ENCODE measurements around the gene SERPINA7.
"Not testable (repeated sequence)": the region's sequence is repeated elsewhere in the genome, so short reads cannot be mapped to it uniquely, and the experiment has no call there.

SERPINA7 gene

DNA sequence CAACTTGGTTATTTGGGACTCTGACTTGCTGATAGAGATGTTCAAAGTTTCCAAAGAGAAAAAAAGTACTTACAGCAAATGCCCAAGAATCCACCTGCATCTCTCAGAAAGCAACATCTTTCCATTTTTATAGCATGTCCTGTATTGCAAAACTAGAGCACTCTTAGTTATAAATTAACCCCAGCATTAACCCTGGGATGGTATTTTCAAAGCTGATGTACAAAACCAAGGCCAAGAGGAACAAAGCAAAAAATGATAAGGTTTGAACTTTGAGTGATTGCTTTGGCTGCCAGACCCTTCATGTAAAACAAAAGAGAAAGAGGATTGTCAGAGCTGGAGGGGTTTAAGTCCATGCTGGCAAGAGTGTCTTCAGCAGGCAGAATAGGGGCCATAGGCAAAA, at the start of gene SERPINA7:
TSS of gene SERPINA7 (minus strand) at position 103 of the 400 bp plus-strand sequence. CDS start 1,669 bp downstream, outside the sequence.
- no peak for DNase-seq

GRCh38 chrX:106069048-106069447, 30.5 kb upstream of the SERPINA7 start:
- DNase-seq: no peak

DNA sequence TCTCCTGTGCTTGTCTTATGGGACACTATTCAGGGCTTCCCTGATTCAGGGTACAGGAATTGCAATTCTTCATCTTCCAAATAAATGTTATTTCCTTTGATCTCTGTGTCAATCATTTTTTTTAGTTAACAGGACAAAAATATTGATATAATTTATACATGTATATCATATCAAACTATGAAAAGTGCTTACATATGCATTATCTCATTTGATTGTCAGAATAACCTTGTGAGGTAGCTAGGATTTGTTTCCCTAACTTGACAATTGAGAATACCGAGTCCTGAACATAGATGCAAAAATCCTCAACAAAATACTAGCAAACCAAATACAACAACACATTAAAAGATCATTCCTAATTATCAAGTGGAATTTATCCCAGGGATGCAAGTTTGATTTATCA, 11.5 kb upstream of the SERPINA7 start:
- DNase-seq: no peak

DNA sequence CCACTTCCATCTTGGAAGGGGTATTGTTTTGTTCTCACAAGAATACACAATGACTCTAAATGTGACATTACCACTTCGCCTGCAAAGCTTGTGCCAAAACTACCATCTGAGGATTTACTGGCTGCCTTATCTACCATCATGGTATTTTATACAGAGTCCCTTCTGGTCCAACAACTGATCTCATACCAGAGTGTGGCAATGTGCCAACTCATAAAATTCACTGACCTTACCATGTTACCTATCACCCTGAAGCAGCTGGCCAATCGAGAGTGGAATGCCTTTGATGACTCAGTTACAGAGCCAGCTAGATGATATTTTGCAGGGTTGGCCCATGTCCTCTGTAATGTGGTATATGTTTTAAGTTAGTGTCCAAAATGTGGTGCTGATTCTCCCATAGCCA, 3.8 kb upstream of the SERPINA7 start:
- DNase-seq: no peak

DNA sequence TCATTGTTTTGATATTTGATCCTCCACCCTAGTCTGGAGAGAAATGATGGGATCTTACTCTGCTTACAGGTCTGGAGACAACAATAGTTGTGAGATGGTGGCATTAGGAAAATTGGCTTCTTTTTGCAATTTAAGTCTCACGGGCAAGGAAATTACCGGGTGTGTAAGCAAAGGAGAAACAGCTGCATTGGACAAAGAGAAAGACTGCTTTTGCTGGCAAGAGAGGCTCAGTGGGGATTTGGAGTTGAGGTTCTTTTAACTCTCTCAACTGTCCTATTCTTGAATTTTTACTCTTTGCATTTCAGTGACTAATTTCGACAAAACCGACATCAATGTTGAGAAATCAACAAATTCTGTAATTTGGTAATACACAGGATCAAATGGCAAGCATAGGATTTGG, 2.3 kb upstream of the SERPINA7 start:
- DNase-seq: no peak

DNA sequence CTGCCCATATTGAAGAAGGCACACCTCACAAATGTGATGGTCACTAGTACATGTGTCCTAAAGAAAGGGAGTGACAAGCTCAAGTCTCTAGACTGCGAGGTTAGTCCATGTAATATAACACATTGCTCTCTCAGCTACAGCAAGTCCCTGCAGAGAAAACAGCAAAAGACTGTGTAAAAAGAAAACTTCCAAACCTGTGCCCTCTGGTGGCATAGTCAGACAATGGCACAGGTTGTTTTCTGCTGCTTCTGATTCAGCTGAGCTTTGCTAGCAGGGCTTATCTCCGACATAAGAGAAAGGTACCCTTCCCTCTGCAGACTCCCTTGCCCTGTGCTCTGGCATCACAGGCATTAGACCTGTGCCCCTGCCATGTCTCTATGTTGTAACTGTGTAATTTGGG, 1.4 kb upstream of the SERPINA7 start:
- DNase-seq: no peak

- DNase-seq: no peak
Measured at GRCh38 chrX:106037835-106038473, 573 bp downstream of the SERPINA7 start.

GRCh38 chrX:106036716-106037115, 1.8 kb downstream of the SERPINA7 start:
- no peak for DNase-seq

GRCh38 chrX:106035064-106035463, 3.5 kb downstream of the SERPINA7 start:
- no peak for DNase-seq

GRCh38 chrX:106023947-106024346, 14.6 kb downstream of the SERPINA7 start:
- DNase-seq: no peak

- DNase-seq: no peak
Measured at GRCh38 chrX:106022238-106022637, 16.3 kb downstream of the SERPINA7 start.

GRCh38 chrX:106014119-106014775, 24.3 kb downstream of the SERPINA7 start:
- DNase-seq: no peak

DNA sequence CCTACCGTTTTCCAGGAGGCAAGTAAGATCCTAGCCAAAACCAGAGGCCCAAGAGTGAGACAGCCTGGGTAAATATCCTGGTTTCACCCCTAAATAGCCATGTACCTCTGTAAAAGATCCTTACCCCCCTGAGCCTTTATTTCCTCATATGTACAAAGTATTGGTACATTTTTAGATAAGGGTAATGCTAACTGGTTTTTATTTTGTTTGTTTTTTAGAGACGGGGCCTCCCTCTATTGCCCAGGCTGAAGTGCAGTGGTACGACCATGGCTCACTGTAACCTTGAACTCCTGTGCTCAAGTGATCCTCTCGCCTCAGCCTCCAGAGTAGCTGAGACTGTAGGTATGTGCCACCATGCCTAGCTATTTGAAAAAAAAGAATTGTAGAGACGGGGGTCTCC, 29.4 kb downstream of the SERPINA7 start:
- DNase-seq: no peak

- DNase-seq: no peak
Measured at GRCh38 chrX:106007815-106008214, 30.7 kb downstream of the SERPINA7 start.

- DNase-seq: no peak
Measured at GRCh38 chrX:106005684-106006083, 32.8 kb downstream of the SERPINA7 start.

DNA sequence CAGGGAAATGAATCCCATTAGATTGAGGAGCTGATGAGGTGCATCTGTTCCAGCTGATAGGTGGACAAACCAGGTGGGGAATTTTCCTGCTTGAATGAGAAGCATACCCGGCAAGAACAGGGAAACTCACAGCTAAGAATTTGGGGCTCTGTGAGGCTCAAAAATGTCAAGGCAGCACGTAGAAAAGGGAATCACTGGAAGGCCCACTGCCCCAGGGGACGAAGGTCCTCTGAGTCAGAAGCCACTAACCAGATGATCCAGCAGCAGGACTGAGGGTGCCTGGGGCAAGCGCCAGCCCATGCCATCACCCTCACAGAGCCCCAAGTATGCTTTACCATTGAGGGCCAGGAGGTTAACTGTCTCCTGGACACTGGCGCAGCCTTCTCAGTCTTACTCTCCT, 37.9 kb downstream of the SERPINA7 start:
- not testable (repeated sequence) for DNase-seq

DNA sequence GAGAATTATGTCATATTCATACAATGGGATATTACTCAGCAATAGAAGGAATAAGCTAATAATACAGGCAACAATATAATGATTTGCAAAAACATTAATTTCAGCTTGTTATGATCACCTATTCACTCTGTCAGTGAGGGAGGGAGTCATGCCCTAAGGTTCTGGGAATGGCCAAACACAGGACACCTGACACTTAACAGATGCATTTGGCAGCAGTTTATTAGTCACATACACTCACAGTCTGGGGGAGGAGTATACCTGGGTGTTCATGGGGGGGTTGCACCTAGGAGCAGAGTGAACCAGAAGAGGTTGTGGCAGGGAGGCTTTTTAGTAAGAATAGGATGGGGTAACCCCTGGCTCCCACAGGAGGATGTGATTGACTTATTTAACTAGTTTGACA, 38.3 kb downstream of the SERPINA7 start:
- no peak for DNase-seq

DNA sequence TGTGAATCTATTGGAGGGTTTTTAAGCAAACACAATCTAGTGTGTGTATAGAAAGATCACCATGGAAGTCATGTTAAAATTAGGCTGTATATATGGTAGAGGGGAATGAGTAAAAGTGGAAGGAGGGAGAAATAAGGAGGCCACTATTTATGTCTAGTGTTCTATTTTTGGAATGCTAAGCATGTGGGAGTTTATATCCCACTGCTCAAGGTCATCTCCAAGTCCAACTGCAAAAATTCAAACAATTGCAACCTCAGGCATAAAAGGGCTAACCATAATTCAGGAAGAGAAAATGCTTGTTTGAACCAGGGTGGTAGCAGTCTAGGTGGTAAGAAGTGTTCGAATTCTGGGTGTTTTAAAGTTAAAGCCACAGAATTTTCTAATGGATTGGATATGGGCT, 39.2 kb downstream of the SERPINA7 start:
- DNase-seq: no peak

DNA sequence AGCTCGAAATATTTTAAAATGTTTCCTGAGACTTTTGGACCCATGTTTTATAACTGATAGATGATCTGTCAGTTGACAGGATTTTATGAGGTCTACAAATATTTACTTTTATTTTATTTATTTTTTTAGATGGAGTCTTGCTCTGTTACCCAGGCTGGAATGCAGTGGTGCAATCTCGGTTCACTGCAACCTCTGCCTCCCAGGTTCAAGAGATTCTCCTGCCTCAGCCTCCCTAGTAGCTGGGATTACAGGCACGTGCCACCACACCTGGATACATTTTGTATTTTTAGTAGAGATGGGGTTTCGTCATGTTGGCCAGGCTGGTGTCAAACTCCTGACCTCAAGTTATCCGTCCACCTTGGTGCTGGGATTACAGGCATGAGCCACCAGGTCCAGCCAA, 50.0 kb downstream of the SERPINA7 start:
- not testable (repeated sequence) for DNase-seq
